CD4-positive, alpha-beta T cell treated with Interleukin-17A for 4 hours (primary cell): ENCODE measurements around the gene SULT2B1.
"Not testable (repeated sequence)": the region's sequence is repeated elsewhere in the genome, so short reads cannot be mapped to it uniquely, and the experiment has no call there.

Source experiments
- DNase-seq: peaks from one replicate; pipeline ENCODE4 v3.0.0-alpha.2; 2020; ENCODE audit warnings: mixed read lengths

SULT2B1 gene

GRCh38 chr19:48561412-48561811 lies 9.4 kb downstream of the SULT2B1 start:
- DNase-seq = no peak

- no peak for DNase-seq
These were observed 13.1 kb downstream of the SULT2B1 start for GRCh38 chr19:48565090-48565489.

DNA sequence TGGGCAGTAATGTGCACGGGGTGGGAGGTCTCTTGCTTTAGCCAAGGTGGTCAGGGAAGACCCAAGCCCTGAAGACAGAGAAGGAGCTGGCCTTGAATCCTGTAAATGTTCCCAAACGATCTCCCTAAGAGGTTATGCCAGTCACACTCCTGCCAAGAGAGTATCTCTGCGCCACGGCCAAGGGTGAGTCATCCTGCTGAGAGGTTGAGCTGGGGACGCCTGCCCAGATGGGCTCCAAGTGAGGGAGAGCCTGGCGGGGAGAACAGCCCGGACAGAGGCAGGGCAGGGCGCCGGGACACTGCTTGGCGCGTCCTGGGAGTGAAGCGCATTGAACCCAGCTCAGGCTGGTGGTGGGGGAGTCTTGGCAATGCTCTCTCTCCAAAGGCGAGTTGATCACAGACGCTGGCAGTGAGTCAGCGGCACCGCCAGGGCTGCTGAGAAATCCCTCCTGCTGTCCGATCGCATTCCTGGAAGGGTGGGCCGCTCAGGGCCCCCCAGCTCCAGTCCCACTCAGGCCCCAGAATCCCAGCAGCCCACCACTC lies 16.4 kb downstream of the SULT2B1 start:
- DNase-seq = no peak

GRCh38 chr19:48569814-48570213 lies 17.8 kb downstream of the SULT2B1 start:
- DNase-seq = no peak

- no peak for DNase-seq
These were observed 19.6 kb downstream of the SULT2B1 start for GRCh38 chr19:48571378-48572162.

- DNase-seq = no peak
These were observed 21.2 kb downstream of the SULT2B1 start for GRCh38 chr19:48573163-48573505.

DNA sequence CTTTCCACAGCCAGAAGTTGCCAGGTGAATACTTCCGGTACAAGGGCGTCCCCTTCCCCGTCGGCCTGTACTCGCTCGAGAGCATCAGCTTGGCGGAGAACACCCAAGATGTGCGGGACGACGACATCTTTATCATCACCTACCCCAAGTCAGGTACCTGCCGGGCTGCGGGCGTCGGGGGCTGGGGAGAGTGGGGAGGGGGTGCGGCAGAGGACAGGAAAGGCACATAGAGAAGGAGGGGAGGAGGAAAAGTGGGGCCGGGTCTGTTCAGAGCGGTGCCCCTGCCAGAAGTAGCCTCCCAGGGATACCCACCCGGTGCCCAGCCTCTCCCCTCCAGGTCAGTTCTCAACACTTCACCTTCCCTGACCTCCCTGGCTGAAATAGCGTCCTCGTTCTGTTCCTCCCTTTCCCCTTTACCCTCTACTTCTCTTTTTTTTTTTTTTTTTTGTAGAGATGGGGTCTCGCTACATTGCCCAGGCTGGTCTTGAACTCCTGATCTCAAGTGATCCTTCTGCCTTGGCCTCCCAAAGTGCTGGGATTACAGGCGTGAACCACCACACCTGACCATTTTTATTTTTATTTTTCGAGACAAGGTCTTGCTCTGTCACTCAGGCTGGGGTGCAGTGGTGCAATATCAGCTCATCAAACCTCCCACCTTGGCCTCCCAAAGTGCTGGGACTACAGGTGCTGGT lies 24.1 kb downstream of the SULT2B1 start:
- no peak for DNase-seq

DNA sequence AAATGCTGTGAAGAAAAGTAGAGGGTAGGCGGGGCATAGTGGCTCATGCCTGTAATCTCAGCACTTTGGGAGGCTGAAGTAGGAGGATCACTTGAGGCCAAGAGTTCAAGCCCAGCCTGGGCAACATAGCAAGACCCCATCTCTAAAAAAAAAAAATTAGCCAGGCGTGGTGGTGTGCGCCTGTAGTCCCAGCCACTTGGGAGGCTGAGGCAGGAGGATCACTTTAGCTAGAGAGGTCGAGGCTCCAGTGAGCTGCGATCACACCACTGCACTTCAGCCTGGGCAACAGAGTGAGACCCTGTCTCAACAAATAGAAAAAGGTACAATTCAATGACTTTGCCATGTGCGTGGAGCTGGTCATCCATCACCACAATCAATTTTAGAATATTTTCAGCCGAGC lies 25.9 kb downstream of the SULT2B1 start:
- not testable (repeated sequence) for DNase-seq

DNA sequence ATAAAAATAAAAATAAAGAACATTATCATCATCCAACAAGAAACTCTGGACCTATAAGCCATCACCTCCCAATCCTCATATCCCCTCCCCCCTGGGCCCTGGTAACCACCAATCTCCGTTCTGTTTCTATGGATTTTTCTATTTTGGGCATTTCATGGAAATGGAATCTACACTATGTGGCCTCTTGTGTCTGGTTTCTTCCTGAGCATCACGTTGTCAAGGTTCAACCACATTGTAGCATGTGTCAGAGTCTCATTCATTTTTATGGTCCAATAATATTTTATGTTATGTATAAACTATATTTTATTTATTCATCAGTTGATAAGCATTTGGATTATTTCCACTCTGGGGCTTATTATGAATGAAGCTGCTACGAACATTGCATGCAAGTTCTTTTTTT lies 26.9 kb downstream of the SULT2B1 start:
- no peak for DNase-seq

GRCh38 chr19:48582168-48582567 lies 30.2 kb downstream of the SULT2B1 start:
- DNase-seq = no peak

- no peak for DNase-seq
These were observed 35.4 kb downstream of the SULT2B1 start for GRCh38 chr19:48587387-48587786.

DNA sequence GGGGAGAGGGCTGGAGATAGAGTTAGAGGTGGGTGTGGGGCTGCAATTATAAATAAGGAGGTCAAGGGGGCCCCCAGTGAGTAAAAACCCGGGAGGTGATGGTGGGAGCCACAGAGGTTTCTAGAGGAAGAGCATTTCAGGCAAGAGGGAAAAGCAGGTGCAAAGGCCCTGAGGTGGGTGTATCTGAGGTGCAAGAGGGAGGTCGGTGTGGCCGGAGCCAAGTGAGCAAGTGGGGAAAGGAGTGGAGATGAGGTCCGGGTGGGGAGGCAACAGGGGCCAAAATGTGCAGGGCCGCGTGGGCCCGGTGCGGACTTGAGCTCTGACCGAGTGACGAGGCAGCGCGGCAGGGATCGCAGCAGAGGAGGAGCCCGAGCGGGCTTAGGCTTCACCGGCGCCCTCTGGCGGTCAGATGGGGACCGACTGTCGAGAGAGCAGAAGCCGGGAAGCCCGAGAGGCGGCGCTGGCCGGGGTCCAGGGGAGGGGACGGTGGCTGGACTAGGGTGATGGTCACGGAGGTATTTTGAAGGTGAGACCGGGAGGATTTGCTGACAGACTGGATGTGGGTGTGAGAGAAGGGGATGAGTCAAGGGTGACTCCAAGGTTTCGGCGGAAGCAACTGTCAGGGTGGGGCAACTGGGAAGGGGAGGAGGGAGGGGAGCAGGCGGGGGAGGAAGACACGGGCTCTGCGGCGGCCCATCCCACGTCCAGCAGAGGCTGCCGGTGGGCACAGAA lies 36.9 kb downstream of the SULT2B1 start:
- peak; percentile 91 for DNase-seq

- no peak for DNase-seq
These were observed 39.0 kb downstream of the SULT2B1 start for GRCh38 chr19:48591021-48591420.

DNA sequence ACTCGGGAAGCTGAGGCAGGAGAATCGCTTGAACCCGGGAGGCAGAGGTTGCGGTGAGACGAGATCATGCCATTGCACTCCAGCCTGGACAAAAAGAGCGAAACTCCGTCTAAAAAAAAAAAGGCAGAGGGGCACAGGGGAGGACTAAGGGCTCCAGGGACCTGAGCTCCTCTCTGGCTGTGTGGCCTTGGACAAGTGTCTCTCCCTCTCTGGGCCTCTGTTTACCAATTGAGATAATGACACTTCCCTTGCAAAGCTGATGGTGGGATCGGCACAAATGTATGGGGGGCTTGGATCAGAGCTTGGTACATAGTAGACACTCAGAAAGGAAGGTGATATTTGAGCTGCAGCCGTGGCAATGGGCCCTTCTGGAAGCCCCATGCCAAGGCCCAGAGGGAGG lies 43.2 kb downstream of the SULT2B1 start:
- DNase-seq = no peak

- no peak for DNase-seq
These were observed 43.9 kb downstream of the SULT2B1 start for GRCh38 chr19:48595833-48596232.

- no peak for DNase-seq
These were observed 44.3 kb downstream of the SULT2B1 start for GRCh38 chr19:48596237-48596636.

- peak; percentile 66 for DNase-seq
These were observed 44.9 kb downstream of the SULT2B1 start for GRCh38 chr19:48596679-48597465.

- DNase-seq = no peak
These were observed 47.2 kb downstream of the SULT2B1 start for GRCh38 chr19:48598996-48599700.

GRCh38 chr19:48600679-48601417 lies 48.9 kb downstream of the SULT2B1 start:
- no peak for DNase-seq

DNA sequence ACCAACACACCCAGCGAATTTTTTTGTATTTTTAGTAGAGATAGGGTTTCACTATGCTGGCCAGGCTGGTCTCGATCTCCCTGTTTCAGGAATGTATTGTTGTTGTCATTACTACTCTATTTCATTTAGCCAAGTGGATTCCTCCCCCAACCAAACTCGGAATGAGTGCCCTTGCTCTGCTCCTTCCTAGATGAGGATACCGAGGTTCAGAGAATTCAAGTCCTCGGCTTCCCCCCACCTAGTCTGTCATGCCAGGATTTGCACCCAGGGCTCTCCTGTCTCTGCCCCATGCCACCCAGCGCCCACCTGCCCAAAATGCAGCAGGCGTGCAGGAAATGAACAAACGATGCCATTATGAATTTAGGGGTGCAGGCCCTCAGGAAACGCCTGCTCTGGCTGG lies 51.0 kb downstream of the SULT2B1 start:
- no peak for DNase-seq

GRCh38 chr19:48603449-48603848 lies 51.5 kb downstream of the SULT2B1 start:
- no peak for DNase-seq
